GM21737 (cell line): ENCODE data around the gene TEC.
"Not testable (repeated sequence)": the region's sequence is repeated elsewhere in the genome, so short reads cannot be mapped to it uniquely, and the experiment has no call there.

Experiments used
- ATAC-seq: cut with Tn5 transposase; IDR thresholded peaks from one replicate; pipeline ENCODE4 v1.9.1; 2021; ENCODE audit warnings: mild to moderate bottlenecking, moderate library complexity; ENCODE audit not compliant: unreplicated experiment

Gene TEC

GRCh38 chr4:48243429-48243828 lies 26.2 kb downstream of the TEC start:
- no peak for ATAC-seq

- ATAC-seq: no peak
Observed at GRCh38 chr4:48242511-48243195, 27.0 kb downstream of the TEC start.

- no peak for ATAC-seq
Observed at GRCh38 chr4:48241731-48242130, 27.9 kb downstream of the TEC start.

DNA sequence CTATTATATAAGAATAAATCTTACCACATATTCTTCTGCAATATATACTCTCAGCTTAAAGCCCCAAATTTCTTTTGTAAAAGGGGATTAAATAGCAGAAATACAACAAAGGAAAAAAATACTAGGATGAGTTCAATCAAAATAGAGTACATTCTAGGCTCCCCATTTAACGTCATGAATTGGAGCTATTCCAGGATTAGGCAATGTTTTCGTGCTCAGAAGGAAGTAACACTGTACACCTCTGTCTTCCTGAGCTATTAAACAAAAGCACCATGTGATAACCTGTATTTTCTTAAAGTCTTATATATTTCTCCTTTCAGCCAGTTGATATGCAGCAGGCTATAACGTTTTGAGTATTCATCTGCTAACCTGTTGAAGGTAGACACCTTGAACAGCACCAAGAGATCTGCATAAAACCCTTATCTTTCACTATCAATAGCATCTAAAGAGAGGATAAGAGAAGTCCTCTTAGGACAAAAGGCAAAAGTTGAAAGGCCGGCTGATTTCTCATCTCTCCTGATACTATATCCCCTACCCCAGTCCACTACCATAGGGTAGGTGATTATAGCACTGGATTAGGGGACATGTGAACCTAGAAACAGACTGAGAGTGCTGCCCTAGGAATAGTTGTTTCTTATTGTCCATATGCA lies 31.5 kb downstream of the TEC start:
- no peak for ATAC-seq

GRCh38 chr4:48235050-48235449 lies 34.6 kb downstream of the TEC start:
- ATAC-seq: no peak

DNA sequence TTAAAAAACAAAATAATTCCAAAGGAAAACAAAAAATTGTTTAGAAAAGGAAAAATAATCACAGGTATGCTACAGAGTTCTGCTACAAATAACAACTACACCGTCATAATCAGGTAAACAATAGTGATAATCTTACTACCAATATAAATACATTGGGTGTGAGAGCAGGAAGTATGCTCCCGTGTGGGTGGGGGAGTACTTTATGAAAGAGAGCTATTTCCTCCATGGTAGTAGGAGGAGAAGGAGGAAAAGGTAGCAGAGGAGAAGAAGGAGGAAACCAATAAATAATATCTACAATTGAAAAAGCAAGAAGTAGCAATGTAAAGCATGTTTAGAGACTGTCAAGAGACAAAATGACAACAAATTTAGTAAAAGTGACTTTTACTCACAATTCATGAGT lies 35.1 kb downstream of the TEC start:
- ATAC-seq: no peak

DNA sequence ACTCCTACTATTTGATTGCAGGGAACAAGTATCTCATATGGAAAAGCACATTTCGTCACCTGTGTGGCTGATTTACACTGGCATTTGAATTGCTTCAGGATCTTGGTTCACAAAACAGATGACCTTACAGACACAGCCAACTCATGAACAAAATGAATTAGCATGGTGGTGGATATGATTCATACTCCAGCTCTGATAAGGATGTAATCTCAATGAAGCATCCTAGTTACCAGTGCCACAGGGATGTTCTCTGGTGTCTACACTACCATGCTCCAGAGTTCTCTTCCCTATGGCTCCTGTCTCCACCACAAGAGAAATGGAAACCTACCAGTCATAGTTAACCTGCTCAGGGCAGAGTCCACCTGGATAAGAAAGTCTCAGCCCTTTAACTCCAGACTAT lies 40.7 kb downstream of the TEC start:
- no peak for ATAC-seq

DNA sequence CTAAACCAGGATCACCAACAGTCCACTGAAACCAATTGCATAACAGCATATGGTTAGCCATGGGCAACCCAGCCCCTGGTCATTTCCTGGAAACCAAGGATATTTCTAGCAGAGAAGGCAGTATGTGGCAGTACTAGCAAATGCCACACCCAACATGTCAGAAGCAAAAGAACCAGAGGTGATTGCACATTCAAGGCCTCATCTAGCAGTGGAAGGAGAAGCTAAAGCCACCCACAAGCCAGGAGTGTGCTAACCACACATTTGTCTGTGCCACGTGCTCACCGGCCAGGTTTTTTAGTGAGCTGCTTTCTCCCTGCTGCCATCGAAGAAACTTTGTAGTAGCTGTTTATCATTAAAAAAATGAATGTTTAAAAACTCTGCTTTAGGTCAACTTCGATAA lies 42.0 kb downstream of the TEC start:
- no peak for ATAC-seq

DNA sequence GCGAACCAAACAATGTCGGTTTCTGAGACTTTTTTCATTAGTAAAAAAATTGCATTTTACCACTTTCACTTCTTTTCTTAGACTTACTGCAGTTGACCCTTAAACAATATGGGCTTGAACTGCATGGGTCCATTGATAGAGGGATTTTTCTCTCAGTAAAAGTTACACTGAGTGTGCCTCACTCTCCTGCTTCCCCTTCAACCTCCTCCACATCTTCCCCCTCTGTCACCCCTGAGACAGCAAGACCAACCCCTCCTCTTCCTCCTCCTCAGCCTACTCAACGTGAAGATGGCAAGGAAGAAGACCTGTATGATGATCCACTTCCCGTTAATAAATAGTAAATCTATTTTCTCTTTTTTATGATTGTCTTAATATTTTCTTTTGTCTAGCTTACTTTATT lies 43.4 kb downstream of the TEC start:
- no peak for ATAC-seq

DNA sequence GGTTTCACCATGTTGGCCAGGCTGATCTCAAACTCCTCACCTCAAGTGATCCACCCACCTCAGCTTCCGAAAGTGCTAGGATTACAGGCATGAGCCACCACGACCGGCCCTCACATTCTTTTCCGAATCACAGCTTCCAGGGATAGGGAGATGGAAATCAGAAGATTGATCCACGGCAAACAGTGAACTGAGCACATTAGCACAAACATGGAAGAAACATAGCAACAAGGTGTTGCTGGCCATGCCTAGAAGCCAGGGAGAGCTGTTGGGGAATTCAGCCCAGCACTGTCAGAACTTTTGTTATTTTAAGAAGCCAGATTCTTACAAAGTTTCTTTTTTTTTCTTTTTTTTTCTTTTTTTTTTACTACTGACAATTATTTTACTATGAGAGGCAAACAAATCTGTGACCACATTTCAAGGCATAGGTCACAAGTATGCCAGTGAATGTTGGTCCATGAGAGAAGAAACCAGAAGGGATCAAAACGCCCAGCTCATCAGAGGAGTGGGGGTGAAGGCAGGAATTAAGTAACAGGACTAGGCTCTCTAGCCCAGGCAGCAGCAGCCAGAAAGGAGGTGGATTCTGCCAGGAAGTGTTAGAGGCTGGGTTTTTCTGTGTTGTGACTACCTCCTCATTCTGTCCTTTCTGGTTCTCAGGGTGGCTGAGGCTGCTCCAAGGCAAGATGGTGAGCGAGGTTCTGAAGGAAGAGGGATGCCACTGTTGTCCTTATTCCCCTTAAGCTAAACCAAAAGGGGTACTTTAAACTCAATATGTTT lies 44.1 kb downstream of the TEC start:
- ATAC-seq: no peak

DNA sequence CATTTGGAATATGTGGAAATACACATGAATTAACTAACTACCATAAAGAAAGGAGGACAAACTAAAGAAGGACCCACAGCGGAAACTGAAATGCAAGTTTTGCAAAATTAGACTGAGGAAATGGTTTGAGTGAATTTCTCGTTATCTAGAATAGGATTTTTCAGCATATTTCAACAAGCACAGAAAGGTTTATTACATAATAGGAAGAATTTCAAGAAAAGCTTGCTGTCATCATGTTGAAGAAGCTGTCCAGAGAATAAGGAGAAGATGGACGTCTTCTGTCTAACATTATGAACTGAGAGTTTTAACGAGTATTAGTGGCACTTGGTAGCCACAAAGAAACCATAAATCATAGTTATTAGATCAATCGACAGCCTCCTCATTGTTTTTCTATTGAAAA lies 45.0 kb downstream of the TEC start:
- no peak for ATAC-seq

DNA sequence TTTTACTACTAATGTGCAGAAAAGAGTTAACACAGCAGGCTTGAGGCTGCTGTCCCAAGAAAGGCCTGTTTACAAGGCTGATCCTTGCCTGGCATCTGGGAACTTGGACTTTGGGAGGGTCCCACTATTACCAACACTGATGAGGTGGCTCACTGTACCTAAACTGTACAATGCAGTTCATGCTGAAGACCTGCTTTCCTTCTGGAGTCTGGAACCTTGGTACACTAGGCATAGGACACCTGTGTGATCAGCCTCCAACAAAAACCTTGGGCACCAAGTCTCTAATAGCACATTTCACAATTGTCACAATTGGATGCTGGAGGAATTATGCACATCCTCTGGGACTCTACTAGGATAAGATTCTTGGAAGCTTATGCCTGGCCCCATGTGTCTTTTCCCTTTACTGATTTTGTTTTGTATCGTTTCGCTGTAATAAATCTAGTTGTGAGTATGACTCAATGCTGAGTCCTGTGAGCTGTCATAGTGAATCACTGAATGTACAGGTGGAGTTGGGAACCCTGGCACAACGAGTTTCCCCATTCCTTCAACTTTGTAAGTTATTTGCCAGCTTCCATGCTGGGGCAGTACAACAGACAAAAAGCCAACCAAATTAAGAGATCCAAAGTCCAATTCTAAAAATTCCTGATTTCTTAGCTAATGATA lies 45.9 kb downstream of the TEC start:
- no peak for ATAC-seq

DNA sequence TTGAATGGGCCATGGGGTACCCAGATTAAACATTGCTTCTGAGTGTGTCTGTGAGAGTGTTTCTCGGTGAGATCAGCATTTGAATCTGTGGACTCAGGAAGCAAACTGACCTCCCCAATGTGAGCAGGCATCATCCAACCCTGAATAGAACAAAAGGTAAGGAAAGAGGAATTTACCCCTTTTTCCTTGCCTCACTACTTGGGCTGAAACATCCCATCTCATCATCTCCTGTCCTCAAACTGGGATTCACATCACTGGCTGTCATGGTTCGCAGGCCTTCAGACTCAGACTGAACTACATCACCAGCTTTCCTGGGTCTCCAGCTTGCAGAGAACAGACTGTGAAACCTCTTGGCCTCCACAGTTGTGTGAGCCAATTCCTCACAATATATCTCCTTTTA lies 47.1 kb downstream of the TEC start:
- ATAC-seq: no peak

DNA sequence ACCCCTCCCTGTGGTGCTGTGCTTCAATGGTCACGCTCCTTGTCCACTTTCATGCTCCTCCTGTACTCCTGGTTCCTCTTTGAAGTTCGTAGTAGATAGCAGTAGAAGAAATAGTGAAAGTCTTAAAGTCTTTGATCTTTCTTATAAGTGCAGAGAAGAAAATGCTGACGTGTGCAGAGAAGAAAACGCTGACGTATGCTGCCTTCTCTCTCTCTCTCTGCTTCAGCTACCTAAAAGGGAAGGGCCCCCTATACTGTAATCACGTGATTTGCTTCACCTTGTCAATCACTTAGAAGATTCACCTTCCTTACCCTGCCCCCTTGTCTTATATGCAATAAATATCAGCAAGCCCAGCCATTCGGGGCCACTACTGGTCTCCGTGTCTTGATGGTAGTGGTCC lies 50.2 kb downstream of the TEC start:
- ATAC-seq: not testable (repeated sequence)

GRCh38 chr4:48216563-48216962 lies 53.1 kb downstream of the TEC start:
- ATAC-seq: no peak

DNA sequence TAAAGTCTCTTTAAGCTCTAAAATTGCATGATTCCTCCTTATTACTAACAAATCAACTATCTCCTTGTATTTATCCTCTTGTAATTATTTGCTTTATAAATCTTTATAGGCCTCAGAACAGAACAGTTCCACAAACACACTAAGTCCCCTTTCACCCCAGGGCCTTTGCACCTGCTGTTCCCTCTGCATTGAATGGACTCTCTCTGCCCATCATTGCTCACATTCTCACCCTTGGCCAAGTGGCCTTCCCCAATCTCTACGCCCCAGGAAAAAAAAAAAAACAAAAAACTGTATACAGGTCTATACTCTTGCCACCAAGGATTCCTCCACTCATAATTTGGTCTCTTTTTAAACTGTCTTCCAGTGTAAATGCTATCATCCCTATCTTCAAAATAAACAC lies 53.7 kb downstream of the TEC start:
- ATAC-seq: no peak

DNA sequence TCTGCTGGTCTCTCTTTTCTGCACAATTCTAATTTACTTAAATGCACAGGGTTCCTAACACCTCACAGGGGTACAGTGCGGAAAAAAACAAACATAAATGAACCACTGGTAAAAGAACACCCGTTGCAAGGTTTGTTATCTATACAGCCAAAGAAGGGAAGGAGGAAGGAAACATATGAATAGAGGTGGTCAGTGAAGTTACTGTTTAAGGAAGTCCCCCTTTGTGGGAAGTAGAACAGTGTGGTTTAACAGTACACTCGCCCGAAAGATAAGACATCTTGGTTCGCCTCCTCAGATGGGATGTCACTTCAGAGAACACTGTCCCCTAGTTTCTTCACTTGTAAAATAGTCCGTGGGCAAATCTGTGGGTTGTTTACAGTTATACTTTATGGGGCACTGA lies 57.5 kb downstream of the TEC start:
- ATAC-seq: peak; percentile 81

DNA sequence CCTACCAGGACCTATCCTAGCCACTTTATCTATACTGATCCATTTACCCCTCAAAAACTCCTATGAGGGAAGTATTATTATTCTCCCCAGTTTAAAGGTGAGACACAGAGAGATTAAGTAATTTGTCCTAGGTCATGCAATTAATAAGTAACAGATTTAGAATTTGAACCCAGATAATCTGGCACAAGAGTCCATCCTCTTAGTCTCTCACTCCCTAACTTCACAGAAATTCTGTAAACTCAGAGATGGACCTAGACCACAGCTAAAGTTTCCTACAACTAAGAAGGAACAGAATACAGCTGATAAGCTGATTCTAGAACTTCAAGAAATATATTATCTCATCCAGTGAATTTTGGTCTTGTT lies 58.7 kb downstream of the TEC start:
- ATAC-seq: no peak

DNA sequence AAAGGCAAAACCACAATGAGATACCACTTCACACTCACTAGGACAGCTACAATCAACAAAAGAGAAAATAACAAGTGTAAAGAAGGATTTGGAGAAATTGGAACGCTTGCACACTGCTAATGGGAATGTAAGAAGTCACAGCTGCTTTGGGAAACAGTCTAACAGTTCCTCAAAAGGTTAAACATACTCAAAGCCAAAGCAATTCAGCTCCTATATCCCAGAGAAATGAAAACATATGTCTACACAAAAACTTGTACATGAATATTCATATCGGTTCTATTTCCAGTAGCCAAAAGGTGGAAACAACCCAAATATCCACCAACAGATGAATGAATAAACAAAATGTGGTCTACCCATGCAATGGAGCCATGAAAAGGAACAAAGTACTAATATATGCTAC lies 64.0 kb downstream of the TEC start:
- no peak for ATAC-seq

DNA sequence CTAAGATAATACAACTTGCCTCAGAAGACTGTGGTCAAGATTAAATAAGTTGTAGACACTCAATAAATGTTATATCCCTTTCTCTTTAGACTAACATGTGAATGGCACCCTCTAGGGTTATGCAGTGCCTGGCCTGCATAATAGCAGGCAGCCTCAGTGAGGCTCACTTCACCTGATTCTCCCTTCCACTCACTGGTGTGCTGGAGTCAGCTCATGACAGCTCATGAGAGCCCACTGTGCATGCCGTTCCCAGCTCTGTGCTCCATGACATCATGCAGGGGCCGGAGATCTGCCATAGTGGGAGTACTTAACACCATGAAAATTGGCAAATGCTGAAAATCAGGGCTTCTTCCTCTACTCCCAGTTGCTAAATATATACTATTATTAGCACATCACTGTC lies 64.5 kb downstream of the TEC start:
- no peak for ATAC-seq

DNA sequence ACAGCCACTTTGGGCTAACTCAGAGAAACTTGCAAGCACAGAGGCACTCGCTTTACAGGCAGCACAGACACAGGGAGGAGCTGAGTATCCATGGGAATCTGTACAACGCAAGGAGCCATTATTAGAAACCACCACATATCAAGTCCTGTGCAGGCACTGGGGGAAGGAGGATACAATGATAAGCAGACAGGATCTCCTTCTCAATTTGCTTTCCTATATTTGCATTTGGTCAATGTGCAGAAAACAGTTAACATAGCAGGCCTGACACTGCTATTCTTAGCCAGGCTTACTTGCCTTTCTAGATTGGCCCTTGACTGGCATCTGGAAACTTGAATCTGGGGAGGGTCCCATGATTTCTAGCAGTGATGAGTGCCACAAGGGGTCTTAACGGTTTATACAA lies 65.8 kb downstream of the TEC start:
- peak; percentile 40 for ATAC-seq
